ENCODE results near the gene NBAS. TPM values are rescaled to one million over a fixed set of nuclear protein-coding genes. Genes with fewer than 3 reads are reported as not detected.

Gene NBAS
- total and polyA plus RNA-seq, 9 of the 15 experiments (the other 6 are each of a cell fraction or from before 2014, with no cell fraction given) = 15.3 to 94.4 (median 69.9) TPM

- no peak for TF ChIP-seq GMEB1 (CRISPR knock-in tag; IDR thresholded peaks at IDR 0.05)
- no peak for TF ChIP-seq ZNF282 (CRISPR knock-in tag; IDR thresholded peaks at IDR 0.05)
- no peak for TF ChIP-seq MBD1 (CRISPR knock-in tag; IDR thresholded peaks at IDR 0.05)
- TF ChIP-seq RBM14 (IDR thresholded peaks at IDR 0.05; ENCODE audit: borderline replicate concordance, insufficient read depth, low read depth, low read length) = no peak
- TF ChIP-seq ZNF12 (CRISPR knock-in tag; IDR thresholded peaks at IDR 0.05) = no peak
Measured at GRCh38 chr2:15260835-15261234, 300.3 kb downstream of the NBAS start (continued).

- 93% methylated on average over 3 of the region's 3 CpGs for WGBS (ENCODE audit: insufficient coverage, low coverage, missing lambda C conversion rate)
- peaks cover 28% of the 10 kb centered on the region; the same call in 2 of the 3 replicates for H3K36me3 ChIP-seq (ENCODE audit: control insufficient read depth, insufficient read depth, low read length)
- FAIRE-seq (no peak), DNase-seq (ENCODE audit: extremely low read depth in 1 of 4, low spot score in 3 of 4) (no peak), ATAC-seq (no peak)
- no peak overlapping the region for H3K27ac ChIP-seq (ENCODE audit: extremely low read depth, low read depth, low read length)
- no peaks in the 10 kb centered on the region for H3K9me1 ChIP-seq (ENCODE audit: control insufficient read depth, insufficient read depth, low read length)
- H3K4me2 ChIP-seq (ENCODE audit: insufficient read depth, low read length) = no peak overlapping the region
- intact Hi-C loops (cut with micrococcal nuclease) (no loop called here), in situ Hi-C loops (cut with MboI) (no loop called here)
- H3K9ac ChIP-seq (ENCODE audit: insufficient read depth in 1 of 2, low read depth in 2 of 2, low read length in 2 of 2) = no peak overlapping the region
- no peak overlapping the region for H2AFZ ChIP-seq (ENCODE audit: low read depth, low read length)
- H3K27me3 ChIP-seq (ENCODE audit: control insufficient read depth in 2 of 2, insufficient read depth in 2 of 2, low read length in 2 of 2) = no peaks in the 10 kb centered on the region
- CTCF ChIA-PET (ENCODE audit: low intra/inter-chr PET ratio) = no interaction called here
- H3K4me1 ChIP-seq (replicated peaks in 1 of 2; ENCODE audit: control insufficient read depth in 2 of 2, insufficient read depth in 2 of 2, low read length in 2 of 2) = no peaks in the 10 kb centered on the region
- H3K79me2 ChIP-seq (ENCODE audit: control insufficient read depth, insufficient read depth, low read length) = no peaks in the 10 kb centered on the region
- no peak overlapping the region for H3K4me3 ChIP-seq
- BruUV-seq (replicated peaks) = no TSS peak
- H4K20me1 ChIP-seq (replicated peaks; ENCODE audit: control insufficient read depth, insufficient read depth, low read length) = no peaks in the 10 kb centered on the region
- POLR2A ChIA-PET = no interaction called here
- no peak for TF ChIP-seq PCBP1 (IDR thresholded peaks at IDR 0.05; ENCODE audit: low read depth, low read length, poor library complexity, severe bottlenecking)
- no peak for TF ChIP-seq GATAD2A (IDR thresholded peaks at IDR 0.05)
- TF ChIP-seq ATF7 (IDR thresholded peaks at IDR 0.05) = no peak
- TF ChIP-seq KDM2B (CRISPR knock-in tag; IDR thresholded peaks at IDR 0.05) = no peak
- TF ChIP-seq POLR3A (IDR thresholded peaks at IDR 0.05; ENCODE audit: borderline replicate concordance, extremely low read depth, insufficient read depth, insufficient read length) = no peak
- no peak for TF ChIP-seq CBX8 (IDR thresholded peaks at IDR 0.05; ENCODE audit: borderline replicate concordance, extremely low read depth, low read depth, low read length, poor library complexity, severe bottlenecking)
- H3K9me3 ChIP-seq (replicated peaks; ENCODE audit: control insufficient read depth, insufficient read depth, low read depth, low read length) = no peaks in the 10 kb centered on the region; the same call in 1 of the 2 replicates
Measured at GRCh38 chr2:15260196-15260595, 300.9 kb downstream of the NBAS start.

Measured in K562 (cell line).